Measurements from ENCODE around the gene HMGCL. TPM values are rescaled to one million over a fixed set of nuclear protein-coding genes. Genes with fewer than 3 reads are reported as not detected.

The HMGCL gene
- total and polyA plus RNA-seq, 2 of the 13 experiments (the other 11 are each of a cell fraction or from before 2014, with no cell fraction given), result 21.3 to 41.4 TPM

DNA sequence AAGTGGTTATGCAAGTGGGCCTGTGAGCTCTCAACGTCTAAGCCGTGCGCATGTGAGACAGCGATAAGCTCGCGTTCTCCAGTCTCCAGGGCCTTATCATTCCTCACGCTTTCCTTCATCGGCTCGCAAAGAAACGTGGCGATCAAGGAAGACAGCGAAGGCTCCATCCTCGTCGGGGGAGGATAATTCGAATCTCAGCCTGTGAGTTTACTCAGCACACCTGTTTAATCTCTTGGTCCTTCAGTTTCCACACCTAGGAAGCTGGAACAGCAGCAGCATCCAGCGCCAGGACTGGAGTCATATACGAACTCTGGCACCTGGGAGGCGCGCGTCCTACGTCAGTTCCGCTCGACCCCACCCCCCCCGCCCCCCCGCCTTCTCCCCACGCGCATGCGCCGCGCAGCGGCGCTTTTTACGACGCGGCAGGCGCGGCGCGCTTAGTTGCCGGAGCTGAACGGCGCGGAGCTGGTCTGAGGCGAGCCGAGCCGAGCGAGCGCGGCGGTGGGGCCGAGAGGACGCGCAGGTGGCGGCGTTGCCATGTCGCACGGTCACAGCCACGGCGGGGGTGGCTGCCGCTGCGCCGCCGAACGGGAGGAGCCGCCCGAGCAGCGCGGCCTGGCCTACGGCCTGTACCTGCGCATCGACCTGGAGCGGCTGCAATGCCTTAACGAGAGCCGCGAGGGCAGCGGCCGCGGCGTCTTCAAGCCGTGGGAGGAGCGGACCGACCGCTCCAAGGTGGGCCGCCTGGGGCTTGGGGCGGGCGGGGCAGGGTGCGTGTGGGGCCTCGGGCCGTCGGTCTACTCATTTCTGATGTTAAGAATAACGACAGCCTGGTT lies 47.0 kb downstream of the HMGCL start, which contains the start of gene PITHD1 (continued):
- 0 out of 2 replicates have a peak, but pooled peaks have one; percentile 38 for TF ChIP-seq MEF2D (CRISPR knock-in tag; IDR thresholded peaks at IDR 0.05)
- TF ChIP-seq HNRNPLL (IDR thresholded peaks at IDR 0.05; ENCODE audit: low read depth, low read length, poor library complexity, severe bottlenecking), result peak; percentile 84
- TF ChIP-seq ZNF543 (CRISPR knock-in tag; IDR thresholded peaks at IDR 0.05), result no peak
- peak; percentile 85; the same call in 1 of the 2 replicates for TF ChIP-seq ARID2 (CRISPR knock-in tag; IDR thresholded peaks at IDR 0.05; ENCODE audit: borderline replicate concordance)
- peak; percentile 24; the same call in 1 of the 2 replicates for TF ChIP-seq ZSCAN9 (CRISPR knock-in tag; IDR thresholded peaks at IDR 0.05; ENCODE audit: borderline replicate concordance)
- TF ChIP-seq ARNTL (CRISPR knock-in tag; IDR thresholded peaks at IDR 0.05), result 0 out of 2 replicates have a peak, but pooled peaks have one; percentile 38
- TF ChIP-seq ZNF431 (CRISPR knock-in tag; IDR thresholded peaks at IDR 0.05; ENCODE audit: borderline replicate concordance, low read depth), result 0 out of 2 replicates have a peak, but pooled peaks have one; percentile 74
- TF ChIP-seq, protein P1, sequence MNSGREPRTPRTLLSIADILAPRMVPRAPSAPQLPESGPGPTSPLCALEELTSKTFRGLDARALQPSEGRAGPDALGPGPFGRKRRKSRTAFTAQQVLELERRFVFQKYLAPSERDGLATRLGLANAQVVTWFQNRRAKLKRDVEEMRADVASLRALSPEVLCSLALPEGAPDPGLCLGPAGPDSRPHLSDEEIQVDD (CRISPR knock-in tag; IDR thresholded peaks at IDR 0.05; ENCODE audit: borderline replicate concordance), result peak; percentile 86
- no peak; the same call in 1 of the 2 replicates for TF ChIP-seq ZNF564 (CRISPR knock-in tag; IDR thresholded peaks at IDR 0.05)
- 0 out of 2 replicates have a peak, but pooled peaks have one; percentile 59 for TF ChIP-seq ZSCAN29 (CRISPR knock-in tag; conservative IDR thresholded peaks at IDR 0.05)
- TF ChIP-seq SOX5 (CRISPR knock-in tag; IDR thresholded peaks at IDR 0.05; ENCODE audit: borderline replicate concordance), result peak; percentile 48; the same call in 1 of the 2 replicates
- TF ChIP-seq, protein P2, sequence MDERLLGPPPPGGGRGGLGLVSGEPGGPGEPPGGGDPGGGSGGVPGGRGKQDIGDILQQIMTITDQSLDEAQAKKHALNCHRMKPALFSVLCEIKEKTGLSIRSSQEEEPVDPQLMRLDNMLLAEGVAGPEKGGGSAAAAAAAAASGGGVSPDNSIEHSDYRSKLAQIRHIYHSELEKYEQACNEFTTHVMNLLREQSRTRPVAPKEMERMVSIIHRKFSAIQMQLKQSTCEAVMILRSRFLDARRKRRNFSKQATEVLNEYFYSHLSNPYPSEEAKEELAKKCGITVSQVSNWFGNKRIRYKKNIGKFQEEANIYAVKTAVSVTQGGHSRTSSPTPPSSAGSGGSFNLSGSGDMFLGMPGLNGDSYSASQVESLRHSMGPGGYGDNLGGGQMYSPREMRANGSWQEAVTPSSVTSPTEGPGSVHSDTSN (CRISPR knock-in tag; IDR thresholded peaks at IDR 0.05), result no peak
- TF ChIP-seq ZNF143 (CRISPR knock-in tag; IDR thresholded peaks at IDR 0.05), result peak; percentile 13; the same call in 1 of the 2 replicates
- peak; percentile 66 for TF ChIP-seq CREB1 (IDR thresholded peaks at IDR 0.05)
- peak; percentile 94 for TF ChIP-seq CREB1 (CRISPR knock-in tag; IDR thresholded peaks at IDR 0.05)
- TF ChIP-seq, protein P3, sequence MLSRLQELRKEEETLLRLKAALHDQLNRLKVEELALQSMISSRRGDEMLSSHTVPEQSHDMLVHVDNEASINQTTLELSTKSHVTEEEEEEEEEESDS (CRISPR knock-in tag; IDR thresholded peaks at IDR 0.05; ENCODE audit: borderline replicate concordance), result peak; percentile 13; the same call in 1 of the 2 replicates
- TF ChIP-seq PRDM15 (CRISPR knock-in tag; IDR thresholded peaks at IDR 0.05), result peak; percentile 72; the same call in 1 of the 2 replicates
- 0 out of 2 replicates have a peak, but pooled peaks have one; percentile 26 for TF ChIP-seq ZKSCAN8 (CRISPR knock-in tag; IDR thresholded peaks at IDR 0.05; ENCODE audit: borderline replicate concordance)
- TF ChIP-seq ARID4A (CRISPR knock-in tag; IDR thresholded peaks at IDR 0.05; ENCODE audit: borderline replicate concordance), result peak; percentile 92
